GM19324 (cell line): ENCODE measurements around the gene NDUFS7.

Experiments used
- ATAC-seq: cut with Tn5 transposase; IDR thresholded peaks from one replicate; pipeline ENCODE4 v1.9.1; 2021; ENCODE audit warnings: mild to moderate bottlenecking, moderate library complexity; ENCODE audit not compliant: unreplicated experiment, low FRiP score

NDUFS7 gene

GRCh38 chr19:1399745-1400144 is 16.0 kb downstream of the NDUFS7 start:
- ATAC-seq, result no peak

- ATAC-seq, result no peak
Observed at GRCh38 chr19:1400281-1401137, 16.8 kb downstream of the NDUFS7 start.

GRCh38 chr19:1401138-1401888 is 17.6 kb downstream of the NDUFS7 start, which contains the start of gene GAMT:
Gene GAMT (minus strand): TSS chr19:1401542. CDS start chr19:1401476, 66 bp downstream.
- ATAC-seq, result no peak

GRCh38 chr19:1401889-1402217 is 18.1 kb downstream of the NDUFS7 start:
- ATAC-seq, result no peak

- no peak for ATAC-seq
Observed at GRCh38 chr19:1402411-1403070, 18.8 kb downstream of the NDUFS7 start.

- ATAC-seq, result peak; percentile 85
Observed at GRCh38 chr19:1406774-1407527, 23.2 kb downstream of the NDUFS7 start.

GRCh38 chr19:1407528-1408299 is 24.0 kb downstream of the NDUFS7 start, which contains the start of gene DAZAP1:
Gene DAZAP1 (plus strand): TSS chr19:1407586. CDS start chr19:1407774, 188 bp downstream.
- ATAC-seq, result peak; percentile 29

- peak; percentile 4 for ATAC-seq
Observed at GRCh38 chr19:1408300-1409203, 24.8 kb downstream of the NDUFS7 start.

- no peak for ATAC-seq
Observed at GRCh38 chr19:1409204-1410005, 25.7 kb downstream of the NDUFS7 start.

GRCh38 chr19:1410136-1410786 is 26.6 kb downstream of the NDUFS7 start:
- no peak for ATAC-seq

GRCh38 chr19:1410789-1411188 is 27.1 kb downstream of the NDUFS7 start:
- no peak for ATAC-seq

GRCh38 chr19:1411255-1412191 is 27.8 kb downstream of the NDUFS7 start:
- ATAC-seq, result no peak

GRCh38 chr19:1412323-1412923 is 28.7 kb downstream of the NDUFS7 start:
- no peak for ATAC-seq

- ATAC-seq, result no peak
Observed at GRCh38 chr19:1412995-1413800, 29.5 kb downstream of the NDUFS7 start.
